Thyroid gland (tissue), 4 donors: Measurements from ENCODE around the gene CWC15. TPM values are rescaled to one million over a fixed set of nuclear protein-coding genes. Genes with fewer than 3 reads are reported as not detected.

ENCODE experiments used
- DNase-seq, 2 donors: peaks; one replicate each; pipeline ENCODE4 v3.0.0-alpha.2; 2019
- H3K27ac ChIP-seq, 3 donors: fragments of 200-600 bp; sonication (generic); 1 replicate in 2 of 3; 2 replicates in 1 of 3; pipeline ENCODE4 v1.5.1; 2016 to 2019; ENCODE audit warnings: mild to moderate bottlenecking in 1 of 3, moderate library complexity in 1 of 3
- H3K27me3 ChIP-seq: fragments of 200-600 bp; sonication (generic); one replicate; pipeline ENCODE4 v1.5.1; 2019
- H3K36me3 ChIP-seq, 2 donors: fragments of 200-600 bp; sonication (generic); one replicate each; pipeline ENCODE4 v1.5.1; 2016 to 2019
- H3K4me1 ChIP-seq, 2 donors: fragments of 200-600 bp; sonication (generic); one replicate each; pipeline ENCODE4 v1.5.1; 2017 to 2019
- H3K4me3 ChIP-seq, 3 donors: fragments of 200-600 bp; sonication (generic); replicated peaks in 1 of 3; 1 replicate in 2 of 3; 2 replicates in 1 of 3; pipeline ENCODE4 v1.5.1; 2016; ENCODE audit warnings: mild to moderate bottlenecking in 1 of 3
- H3K9me3 ChIP-seq: fragments of 200-600 bp; sonication (generic); one replicate; pipeline ENCODE4 v1.5.1; 2017
- POLR2A ChIP-seq, 2 donors: fragments of 450-650 bp; IDR thresholded peaks; one replicate each; pipeline ENCODE4 v1.6.1; 2017; ENCODE audit warnings: antibody characterized with exemption in 2 of 2, mild to moderate bottlenecking in 2 of 2, moderate library complexity in 1 of 2
- WGBS, 2 donors: methylation state at CpG; one replicate each; pipeline ENCODE4 v1.1.5; 2017; 5-methylcytosine and 5-hydroxymethylcytosine counted together
- intact Hi-C: fragments of 100-400 bp; cut with DNase I; formaldehyde crosslinking; loops from one replicate; pipeline ENCODE4 v1.15.1; 2023
- total RNA-seq, 4 donors: library from RNA; depleted of rRNA; stranded (reverse); fragments of >200 nt; gene quantifications; one replicate each; pipeline ENCODE4 v1.2.3, GENCODE V29; 2016
- TF ChIP-seq, protein P1 (sequence below), 6 experiments: fragments of 200-600 bp in 3 of 6; fragments of 450-650 bp in 3 of 6; sonication (generic) in 3 of 6; IDR thresholded peaks; one replicate each; pipeline ENCODE4 v1.5.1; 2016 to 2019; ENCODE audit warnings: antibody characterized with exemption in 6 of 6, mild to moderate bottlenecking in 2 of 6, inconsistent platforms in 1 of 6, moderate library complexity in 1 of 6

CWC15 gene
- total RNA-seq, 4 donors from 2014 or later = 25.7 to 61.6 (median 43.6) TPM

DNA sequence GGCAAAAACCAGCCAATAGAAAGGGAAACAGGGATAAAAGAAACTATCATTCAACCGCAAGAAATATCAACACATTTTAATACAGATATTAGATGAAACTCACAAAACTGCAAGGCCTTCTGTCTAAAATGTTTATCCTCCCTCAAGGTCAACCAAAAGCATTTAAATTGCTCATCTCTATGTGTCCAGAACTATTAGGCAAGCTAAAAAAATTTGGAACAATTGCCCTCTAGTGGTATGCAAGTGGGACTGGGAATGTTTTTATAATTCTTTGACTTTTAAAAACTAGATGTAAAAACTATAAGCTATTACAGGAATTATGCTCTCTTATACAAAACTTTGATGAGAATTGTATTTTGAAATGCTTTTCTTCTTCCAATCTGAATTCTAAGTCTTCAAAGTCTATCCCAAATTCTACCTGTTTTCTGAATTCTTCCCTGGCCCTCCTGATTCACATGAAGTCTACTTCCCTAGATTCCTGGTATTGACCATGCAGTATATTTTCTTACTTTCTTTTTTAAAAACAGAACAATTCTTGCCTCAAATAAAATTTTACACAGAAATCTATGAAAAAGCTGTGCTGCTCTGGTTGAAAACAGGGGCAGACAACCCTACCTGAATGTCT lies 4.9 kb downstream of the CWC15 start:
- 94 to 98% methylated on average over 1 of the region's 1 CpG for WGBS, 2 donors
- Histone ChIP-seq H3K27ac (no peak overlapping the region), H3K9me3 (no peaks in the 10 kb centered on the region), H3K4me3 (no peak overlapping the region), H3K36me3 (peaks cover 72 to 75% of the 10 kb centered on the region in 2 donors), H3K4me1 (peaks cover 7 to 9% of the 10 kb centered on the region in 2 donors), H3K27me3 (no peaks in the 10 kb centered on the region)
- intact Hi-C loops = no loop called here
- DNase-seq = no peak
- TF ChIP-seq, protein P1, sequence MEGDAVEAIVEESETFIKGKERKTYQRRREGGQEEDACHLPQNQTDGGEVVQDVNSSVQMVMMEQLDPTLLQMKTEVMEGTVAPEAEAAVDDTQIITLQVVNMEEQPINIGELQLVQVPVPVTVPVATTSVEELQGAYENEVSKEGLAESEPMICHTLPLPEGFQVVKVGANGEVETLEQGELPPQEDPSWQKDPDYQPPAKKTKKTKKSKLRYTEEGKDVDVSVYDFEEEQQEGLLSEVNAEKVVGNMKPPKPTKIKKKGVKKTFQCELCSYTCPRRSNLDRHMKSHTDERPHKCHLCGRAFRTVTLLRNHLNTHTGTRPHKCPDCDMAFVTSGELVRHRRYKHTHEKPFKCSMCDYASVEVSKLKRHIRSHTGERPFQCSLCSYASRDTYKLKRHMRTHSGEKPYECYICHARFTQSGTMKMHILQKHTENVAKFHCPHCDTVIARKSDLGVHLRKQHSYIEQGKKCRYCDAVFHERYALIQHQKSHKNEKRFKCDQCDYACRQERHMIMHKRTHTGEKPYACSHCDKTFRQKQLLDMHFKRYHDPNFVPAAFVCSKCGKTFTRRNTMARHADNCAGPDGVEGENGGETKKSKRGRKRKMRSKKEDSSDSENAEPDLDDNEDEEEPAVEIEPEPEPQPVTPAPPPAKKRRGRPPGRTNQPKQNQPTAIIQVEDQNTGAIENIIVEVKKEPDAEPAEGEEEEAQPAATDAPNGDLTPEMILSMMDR (IDR thresholded peaks at IDR 0.05) = peak in 2 of 6 experiments; percentile 27 to 48
- TF ChIP-seq POLR2A (IDR thresholded peaks at IDR 0.05) = no peak

DNA sequence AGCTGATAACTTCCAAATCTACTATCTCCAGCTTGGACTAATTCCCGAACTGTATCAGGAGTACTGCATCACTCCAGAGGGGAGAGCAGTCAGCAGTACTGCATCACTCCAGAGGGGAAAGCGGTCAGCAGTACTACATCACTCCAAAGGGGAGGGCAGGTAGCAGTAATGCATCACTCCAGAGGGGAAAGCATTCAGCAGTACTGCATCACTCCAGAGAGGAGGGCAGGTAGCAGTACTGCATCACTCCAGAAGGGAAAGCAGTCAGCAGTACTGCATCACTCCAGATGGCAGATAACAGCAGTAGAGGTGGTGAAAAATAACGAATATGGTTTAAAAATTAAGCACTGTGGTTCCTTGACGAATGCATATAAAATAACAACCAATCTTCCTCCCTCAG lies 8.4 kb downstream of the CWC15 start:
- H3K36me3 ChIP-seq = peaks cover 69 to 82% of the 10 kb centered on the region in 2 donors
- no peak overlapping the region for H3K27ac ChIP-seq
- intact Hi-C loops = no loop called here
- no peak for DNase-seq
- no peaks in the 10 kb centered on the region for H3K4me1 ChIP-seq
- H3K4me3 ChIP-seq = no peak overlapping the region
- WGBS, 2 donors = 94 to 96% methylated on average over 4 of the region's 4 CpGs
- no peaks in the 10 kb centered on the region for H3K9me3 ChIP-seq
- H3K27me3 ChIP-seq = no peaks in the 10 kb centered on the region
- TF ChIP-seq, protein P1 (IDR thresholded peaks at IDR 0.05) = no peak
- TF ChIP-seq POLR2A (IDR thresholded peaks at IDR 0.05) = no peak

DNA sequence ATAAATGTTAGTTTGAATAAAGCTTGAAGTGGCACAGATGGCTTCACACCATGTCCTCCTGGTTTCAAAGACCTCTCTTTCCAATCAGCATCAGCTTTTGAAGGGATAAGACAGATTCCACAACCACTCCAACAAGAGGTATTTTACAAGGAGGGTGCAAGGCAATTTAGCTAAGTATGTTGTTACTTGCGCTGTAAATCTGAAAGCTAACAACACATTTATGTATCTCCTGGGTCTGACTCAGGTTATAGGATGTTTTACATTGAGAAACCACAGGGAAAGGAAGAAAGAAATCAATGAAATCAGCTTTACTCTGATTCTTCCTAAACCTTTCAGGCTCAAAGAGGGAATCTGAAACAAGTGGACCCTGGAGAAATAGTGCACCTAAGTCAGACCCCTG lies 12.1 kb downstream of the CWC15 start:
- 100% methylated on average over 1 of the region's 1 CpG for whole genome bisulfite sequencing, 2 donors
- Histone ChIP-seq H3K4me1 (no peaks in the 10 kb centered on the region), H3K27me3 (no peaks in the 10 kb centered on the region), H3K4me3 (no peak overlapping the region), H3K36me3 (peaks cover 45 to 57% of the 10 kb centered on the region in 2 donors), H3K27ac (no peak overlapping the region), H3K9me3 (no peaks in the 10 kb centered on the region)
- no peak for TF ChIP-seq POLR2A (IDR thresholded peaks at IDR 0.05)
- TF ChIP-seq, protein P1 (IDR thresholded peaks at IDR 0.05) = no peak
- DNase-seq = no peak
- intact Hi-C loops = no loop called here

- Histone ChIP-seq H3K9me3 (no peaks in the 10 kb centered on the region), H3K36me3 (peaks cover 37 to 49% of the 10 kb centered on the region in 2 donors), H3K27me3 (no peaks in the 10 kb centered on the region), H3K4me3 (no peak overlapping the region), H3K4me1 (no peaks in the 10 kb centered on the region), H3K27ac (no peak overlapping the region)
- DNase-seq = no peak
- WGBS, 2 donors = 87 to 95% methylated on average over 2 of the region's 2 CpGs
- TF ChIP-seq, protein P1 (IDR thresholded peaks at IDR 0.05) = no peak
- TF ChIP-seq POLR2A (IDR thresholded peaks at IDR 0.05) = no peak
- intact Hi-C loops = no loop called here
Observed at GRCh38 chr11:94960488-94960887, 12.9 kb downstream of the CWC15 start.

DNA sequence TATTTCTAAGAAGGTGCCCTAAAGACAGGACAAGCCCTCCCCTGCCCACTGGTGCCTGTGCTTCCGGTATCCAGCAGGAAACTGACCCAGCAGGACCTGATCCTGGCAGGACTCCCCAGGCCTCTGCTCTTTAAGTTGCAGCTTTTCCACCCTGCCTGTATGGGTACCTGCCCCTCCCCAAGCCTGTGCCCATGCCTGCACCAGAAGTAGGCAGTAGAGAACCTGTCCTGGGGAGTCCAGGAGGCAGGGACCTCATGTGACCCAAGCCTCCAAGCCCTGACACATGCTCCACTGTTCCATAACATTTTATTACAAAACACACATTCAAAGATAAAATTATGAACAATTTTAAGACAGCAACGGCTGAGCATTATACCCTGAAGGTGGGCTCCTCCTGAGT lies 14.2 kb downstream of the CWC15 start:
- no peak for TF ChIP-seq POLR2A (IDR thresholded peaks at IDR 0.05)
- TF ChIP-seq, protein P1 (IDR thresholded peaks at IDR 0.05) = no peak
- Histone ChIP-seq H3K27ac (no peak overlapping the region), H3K36me3 (peaks cover 24 to 36% of the 10 kb centered on the region in 2 donors), H3K4me1 (no peaks in the 10 kb centered on the region), H3K27me3 (no peaks in the 10 kb centered on the region), H3K4me3 (no peak overlapping the region), H3K9me3 (no peaks in the 10 kb centered on the region)
- WGBS, 2 donors = 83 to 100% methylated on average over 1 to 2 of the region's 2 CpGs
- intact Hi-C loops = no loop called here
- no peak for DNase-seq
